T1000 (cell line): Measurements from ENCODE around the gene KLRC4.
"Not testable (repeated sequence)": the region's sequence is repeated elsewhere in the genome, so short reads cannot be mapped to it uniquely, and the experiment has no call there.

Source experiments
- DNase-seq: peaks from one replicate; lab custom pipeline; 2025; ENCODE audit warnings: mixed read lengths; lab: John Stamatoyannopoulos, UW

Gene KLRC4

DNA sequence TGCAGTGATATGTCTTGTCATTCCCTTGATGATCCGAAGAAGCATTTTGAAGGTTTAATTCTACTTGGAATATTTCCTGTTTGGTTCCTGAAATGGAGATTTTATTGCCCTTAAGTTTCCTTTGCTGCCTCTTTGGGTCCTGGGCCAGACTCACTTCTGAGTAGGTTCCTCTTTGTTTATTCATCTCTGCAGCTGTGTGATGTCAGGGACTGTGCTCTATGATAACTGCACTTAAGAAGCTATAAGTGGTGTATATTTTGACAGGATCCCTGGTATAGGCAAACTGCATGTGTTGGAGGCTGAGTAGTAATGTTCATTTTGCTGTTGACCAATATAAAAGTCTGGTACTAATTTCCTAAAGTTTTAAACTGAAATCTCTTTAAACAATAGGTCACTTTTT is at the start of gene KLRC4:
Gene KLRC4 (minus strand): TSS at position 366 of the 400 bp plus-strand sequence. CDS start 182 bp downstream, at position 184.
- DNase-seq: no peak

- DNase-seq: no peak
Measured at GRCh38 chr12:10457760-10458159, 48.2 kb upstream of the KLRC4 start.

DNA sequence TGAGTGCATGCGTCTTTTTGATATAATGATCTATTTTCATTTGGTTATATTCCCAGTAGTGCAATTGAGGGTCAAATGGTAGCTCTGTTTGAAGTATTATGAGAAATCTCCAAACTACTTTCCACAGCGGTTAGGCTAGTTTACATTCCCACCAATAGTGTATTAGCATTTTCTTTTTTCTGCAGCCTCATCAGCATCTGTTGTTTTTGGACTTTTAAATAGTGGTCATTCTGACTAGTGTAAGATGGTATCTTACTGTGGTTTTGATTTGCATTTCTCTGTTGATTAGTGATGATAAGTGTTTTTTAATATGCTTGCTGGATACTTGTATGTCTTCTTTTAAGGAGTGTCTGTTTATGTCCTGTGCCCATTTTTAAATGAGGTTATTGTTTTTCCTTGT is 47.3 kb upstream of the KLRC4 start:
- no peak for DNase-seq

- no peak for DNase-seq
Measured at GRCh38 chr12:10455766-10456165, 46.2 kb upstream of the KLRC4 start.

DNA sequence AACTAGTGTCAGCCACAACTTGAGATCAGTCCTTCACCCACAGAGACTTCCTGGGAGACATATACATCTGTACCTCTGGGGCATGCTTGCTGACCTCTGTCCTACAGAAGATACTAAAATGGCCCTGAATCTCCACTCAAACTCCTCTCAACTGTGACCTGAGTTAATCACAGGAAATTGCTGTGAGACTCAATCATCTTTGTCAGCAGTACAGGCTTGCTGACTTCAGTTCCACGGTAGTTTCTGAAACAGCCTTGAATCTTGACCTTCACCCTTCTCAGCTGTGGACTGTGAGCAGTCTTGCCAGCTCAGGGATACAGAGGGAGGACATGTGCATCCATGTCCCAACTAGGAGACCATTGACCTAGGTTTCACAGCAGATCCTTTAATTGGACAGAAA is 45.0 kb upstream of the KLRC4 start:
- DNase-seq: no peak

GRCh38 chr12:10453156-10453555 is 43.6 kb upstream of the KLRC4 start, which contains the start of gene KLRC1:
Gene KLRC1 (minus strand): TSS chr12:10453377. CDS start chr12:10451156, 2,221 bp downstream.
- DNase-seq: no peak

DNA sequence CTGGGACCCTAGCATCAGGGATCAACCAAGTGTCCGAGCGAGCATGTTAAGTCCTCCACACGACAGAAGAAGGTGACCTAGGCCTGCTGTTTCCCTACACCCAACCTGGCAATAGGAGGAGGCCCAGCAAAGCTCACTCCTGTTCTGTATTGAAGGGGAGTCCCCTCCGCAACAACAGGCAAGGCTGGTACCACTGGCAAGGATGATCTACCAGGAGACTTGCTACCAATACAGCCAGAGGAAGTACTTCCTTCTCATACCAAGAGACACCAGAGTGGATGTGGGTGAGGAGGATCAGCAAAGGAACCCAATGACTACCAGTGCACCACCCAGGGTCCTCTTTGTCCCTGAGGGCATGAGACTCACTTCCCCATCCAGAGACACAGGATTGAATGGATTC is 38.7 kb upstream of the KLRC4 start:
- no peak for DNase-seq

DNA sequence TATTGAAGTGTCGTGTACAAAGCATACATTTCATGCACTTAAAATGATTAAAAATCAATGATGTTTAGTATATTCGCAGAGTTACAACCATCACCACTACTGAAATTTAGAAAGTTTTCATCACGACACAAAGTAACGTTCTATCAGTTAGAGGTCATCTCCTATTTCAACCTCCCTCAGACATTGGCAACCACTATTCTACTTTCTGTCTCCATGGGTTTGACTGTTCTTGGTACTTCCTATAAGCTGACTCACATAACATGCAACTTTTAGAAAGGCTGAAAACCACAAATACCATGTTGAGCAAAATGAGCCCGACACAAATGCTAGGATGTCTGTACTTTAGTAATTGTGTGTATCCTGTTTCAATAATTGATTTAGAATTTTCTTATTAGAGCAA is 36.5 kb upstream of the KLRC4 start:
- not testable (repeated sequence) for DNase-seq

GRCh38 chr12:10441144-10441543 is 31.6 kb upstream of the KLRC4 start:
- DNase-seq: not testable (repeated sequence)

DNA sequence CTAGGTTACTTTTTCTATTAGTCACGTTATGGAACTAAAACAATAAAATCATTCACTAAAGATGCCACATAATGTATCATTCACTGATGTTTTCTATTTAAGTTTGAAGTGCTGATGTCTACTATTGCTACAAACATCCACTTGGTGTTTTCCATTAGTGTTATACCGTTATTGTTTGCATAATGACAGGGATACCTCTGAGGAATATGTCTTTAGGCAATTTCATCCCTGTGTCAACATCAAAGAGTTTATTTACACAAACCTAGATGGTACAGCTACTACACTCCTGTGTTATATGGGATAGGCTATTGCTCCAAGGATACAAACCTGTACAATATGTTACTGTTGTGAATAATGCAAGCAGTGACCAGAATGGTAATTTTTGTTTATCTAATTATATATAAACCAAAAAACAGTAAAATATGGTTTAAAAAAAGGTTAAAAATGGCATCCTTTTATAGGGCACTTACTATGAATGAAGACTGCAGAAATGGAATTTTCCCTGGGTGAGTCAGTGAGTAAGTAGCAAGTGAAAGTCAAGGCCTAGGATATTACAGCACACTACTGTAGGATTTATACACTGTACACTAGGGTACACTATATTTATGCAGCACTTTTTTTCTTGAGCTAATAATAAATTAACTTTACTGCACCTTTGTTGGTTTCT is 30.2 kb upstream of the KLRC4 start:
- DNase-seq: not testable (repeated sequence)

GRCh38 chr12:10437601-10438000 is 28.0 kb upstream of the KLRC4 start:
- DNase-seq: not testable (repeated sequence)

DNA sequence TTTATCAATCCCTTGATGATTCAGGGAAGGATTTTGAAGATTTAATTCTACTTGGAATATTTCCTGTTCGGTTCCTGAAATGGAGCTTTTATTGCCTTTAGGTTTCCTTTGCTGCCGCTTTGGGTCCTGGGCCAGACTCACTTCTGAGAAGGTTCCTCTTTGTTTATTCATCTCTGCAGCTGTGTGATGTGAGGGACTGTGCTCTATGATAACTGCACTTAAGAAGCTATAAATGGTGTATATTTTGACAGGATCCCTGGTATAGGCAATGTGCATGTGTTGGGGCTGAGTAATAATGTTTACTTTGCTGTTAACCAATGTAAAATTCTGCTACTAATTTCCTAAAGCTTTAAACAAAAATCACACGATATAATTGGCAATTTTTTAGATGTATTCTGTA is 26.3 kb upstream of the KLRC4 start, which contains the start of gene KLRC2:
Gene KLRC2 (minus strand): TSS at position 195 of the 400 bp plus-strand sequence. CDS start 24 bp downstream, at position 171.
- peak; percentile 32 for DNase-seq

DNA sequence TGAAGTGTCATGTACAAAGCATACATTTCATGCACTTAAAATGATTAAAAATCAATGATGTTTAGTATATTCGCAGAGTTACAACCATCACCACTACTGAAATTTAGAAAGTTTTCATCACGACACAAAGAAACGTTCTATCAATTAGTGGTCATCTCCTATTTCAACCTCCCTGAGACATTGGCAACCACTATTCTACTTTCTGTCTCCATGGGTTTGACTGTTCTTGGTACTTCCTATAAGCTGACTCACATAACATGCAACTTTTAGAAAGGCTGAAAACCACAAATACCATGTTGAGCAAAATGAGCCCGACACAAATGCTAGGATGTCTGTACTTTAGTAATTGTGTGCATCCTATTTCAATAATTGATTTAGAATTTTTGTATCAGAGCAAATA is 21.1 kb upstream of the KLRC4 start:
- DNase-seq: not testable (repeated sequence)

DNA sequence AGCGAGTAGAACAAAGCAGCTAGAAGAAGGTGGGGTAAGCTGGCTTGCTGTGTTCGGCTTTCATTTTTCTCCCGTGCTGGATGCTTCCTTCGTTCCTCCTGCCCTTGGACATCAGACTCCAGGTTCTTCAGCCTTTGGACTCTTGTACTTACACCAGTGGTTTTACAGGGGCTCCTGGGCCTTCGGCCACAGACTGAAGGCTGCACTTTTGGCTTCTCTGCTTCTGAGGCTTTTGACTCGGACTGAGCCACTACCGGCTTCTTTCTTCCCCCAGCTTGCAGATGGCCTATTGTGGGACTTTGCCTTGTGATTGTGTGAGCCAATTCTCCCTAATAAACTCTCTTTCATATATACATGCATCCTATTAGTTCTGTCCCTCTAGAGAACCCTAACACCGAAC is 16.4 kb upstream of the KLRC4 start:
- DNase-seq: not testable (repeated sequence)

GRCh38 chr12:10424260-10424899 is 14.8 kb upstream of the KLRC4 start:
- DNase-seq: not testable (repeated sequence)

DNA sequence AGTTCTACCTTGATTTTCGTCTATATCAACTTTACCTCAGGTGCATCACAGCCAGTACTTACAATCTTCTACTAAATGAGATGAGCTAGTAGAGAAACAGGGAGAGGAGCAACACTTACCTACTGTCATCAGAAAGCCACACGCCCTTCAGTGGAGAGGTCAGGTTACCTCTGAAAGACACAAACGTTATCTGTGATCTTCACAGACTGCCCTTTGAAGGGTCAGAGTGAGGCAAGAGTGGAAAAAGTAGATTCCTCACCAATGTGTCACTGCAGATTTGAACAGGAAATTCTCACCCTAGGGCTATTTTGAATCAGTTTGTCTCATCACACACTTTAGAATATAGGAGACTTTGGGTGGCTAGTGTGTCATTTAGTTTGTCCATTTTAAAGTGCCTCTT is 12.6 kb upstream of the KLRC4 start:
- DNase-seq: not testable (repeated sequence)

GRCh38 chr12:10420334-10420733 is 10.8 kb upstream of the KLRC4 start, which contains the start of gene KLRC3:
Gene KLRC3 (minus strand): TSS chr12:10420595. CDS start chr12:10420550, 45 bp downstream.
- DNase-seq: not testable (repeated sequence)

DNA sequence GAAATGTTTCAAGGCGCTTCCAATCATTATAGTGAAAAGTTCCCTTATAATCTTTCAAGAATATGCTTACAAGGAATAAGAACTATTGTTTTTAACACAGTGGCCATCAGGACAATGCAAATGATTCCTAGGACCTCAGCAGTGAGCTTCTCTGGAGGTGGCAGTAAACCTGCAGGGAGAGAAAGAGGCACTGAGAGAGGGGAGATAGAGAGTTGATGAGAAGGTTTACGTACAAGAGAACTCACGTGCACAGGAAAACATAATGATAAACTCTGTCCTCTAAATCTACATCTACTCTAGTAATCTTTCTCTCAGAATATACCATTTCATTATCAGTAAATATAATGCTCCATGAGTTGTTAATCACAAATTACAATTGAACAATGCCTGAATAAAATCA is 715 bp downstream of the KLRC4 start:
- DNase-seq: no peak

DNA sequence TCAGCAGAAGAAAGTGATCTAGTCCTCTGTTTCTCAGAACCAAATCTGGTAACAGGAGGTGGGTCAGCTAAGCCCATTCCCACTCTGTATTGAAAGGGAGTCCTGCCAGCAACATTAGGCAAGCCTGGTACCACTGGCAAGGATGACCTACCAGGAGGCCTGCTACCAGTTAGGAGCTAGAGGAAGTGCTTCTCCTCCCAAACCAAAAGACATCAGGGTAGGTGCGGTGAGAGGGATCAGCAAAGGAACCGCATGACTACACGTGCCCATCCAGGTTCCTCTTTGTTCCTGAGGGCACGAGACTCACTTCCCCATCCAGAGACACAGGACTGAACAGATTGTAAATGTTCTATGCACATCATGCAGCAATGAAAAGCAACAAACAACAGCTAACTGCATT is 2.8 kb downstream of the KLRC4 start:
- DNase-seq: no peak

GRCh38 chr12:10405294-10405693 is 4.3 kb downstream of the KLRC4 start:
- no peak for DNase-seq

- no peak for DNase-seq
Measured at GRCh38 chr12:10404798-10405197, 4.8 kb downstream of the KLRC4 start.

- DNase-seq: no peak
Measured at GRCh38 chr12:10400829-10401228, 8.7 kb downstream of the KLRC4 start.

DNA sequence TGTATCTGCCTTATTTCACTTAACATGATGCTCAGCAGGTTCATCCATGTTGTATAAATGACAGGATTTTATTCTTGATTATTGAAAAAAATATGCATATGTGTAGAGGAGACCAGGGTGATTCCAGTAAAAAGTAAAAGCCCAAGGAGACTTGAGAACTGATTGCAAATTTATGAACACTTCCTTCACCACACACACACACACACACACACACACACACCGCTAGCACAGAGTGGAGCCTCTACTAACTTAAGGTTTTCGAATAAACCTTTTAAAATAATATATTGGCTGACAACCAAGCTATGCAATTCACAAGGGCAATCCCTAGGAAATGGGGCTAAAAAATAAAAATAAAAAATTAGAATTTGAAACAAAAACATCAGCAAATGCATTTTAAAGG is 11.4 kb downstream of the KLRC4 start:
- DNase-seq: no peak
